ENCODE measurements around the gene SIGLEC15. TPM values are rescaled to one million over a fixed set of nuclear protein-coding genes. Genes with fewer than 3 reads are reported as not detected.
A peak's percentile ranks its signal among the peaks of the same experiment; 100 is the strongest.

SIGLEC15 gene
- total and polyA plus RNA-seq, 10 of the 15 experiments (the other 5 are each of a cell fraction or from before 2014, with no cell fraction given), result 0.09 to 0.45 TPM; not detected in 8

DNA sequence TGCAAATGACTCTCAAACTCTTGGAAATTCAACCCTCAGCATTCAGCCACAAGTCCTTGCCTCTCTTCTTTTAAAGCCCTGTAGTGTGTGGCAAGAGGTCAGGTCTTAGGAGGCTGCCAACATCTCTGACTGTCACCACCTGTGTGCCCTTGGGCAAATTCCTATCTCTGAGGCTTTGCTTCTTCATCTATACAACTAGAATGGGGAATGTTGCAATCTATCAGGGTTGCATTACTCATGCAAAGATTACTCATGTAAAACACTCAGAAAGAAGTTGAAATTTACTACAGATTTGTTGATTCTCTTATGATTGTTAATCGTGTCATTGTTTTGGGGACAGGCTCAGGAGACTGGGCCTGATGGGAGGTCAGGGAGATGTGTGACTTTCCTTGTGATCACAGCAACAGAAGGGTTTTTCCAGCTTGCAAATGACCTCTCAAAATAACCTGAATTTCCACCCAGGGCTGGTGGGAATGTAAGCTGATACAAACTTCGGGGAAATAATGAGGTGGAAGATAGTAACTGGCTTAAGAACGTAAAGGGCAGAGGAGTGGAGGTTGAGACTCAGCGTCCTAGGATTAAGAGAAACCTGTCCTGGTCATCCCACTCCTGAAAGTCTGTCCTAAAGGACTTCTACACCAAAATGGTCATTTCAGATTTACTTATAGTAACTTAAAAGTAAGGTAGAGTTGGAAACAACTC lies 32.1 kb upstream of the SIGLEC15 start:
- H3K4me1 ChIP-seq (ENCODE audit: control insufficient read depth, insufficient read depth, low read length), result peaks cover 7% of the 10 kb centered on the region
- in situ Hi-C loops (cut with MboI), result no loop called here
- no peaks in the 10 kb centered on the region for H3K27me3 ChIP-seq (replicated peaks in 1 of 2; ENCODE audit: control insufficient read depth in 2 of 2, insufficient read depth in 2 of 2, low read length in 1 of 2)
- H3K79me2 ChIP-seq (ENCODE audit: control insufficient read depth, insufficient read depth, low read length), result no peaks in the 10 kb centered on the region
- no peaks in the 10 kb centered on the region for H4K20me1 ChIP-seq (ENCODE audit: control insufficient read depth, insufficient read depth)
- intact Hi-C loops (cut with micrococcal nuclease; ENCODE audit: unreplicated experiment), result no loop called here
- no peaks in the 10 kb centered on the region for H3K36me3 ChIP-seq (ENCODE audit: control insufficient read depth in 2 of 2, insufficient read depth in 2 of 2, low read length in 1 of 2)
- CTCF ChIA-PET, result no interaction called here
- ATAC-seq (no peak), FAIRE-seq (peak; percentile 75), DNase-seq (ENCODE audit: low read depth, low spot score) (no peak)
- no peak overlapping the region for H3K4me3 ChIP-seq
- 0 out of 2 replicates have a peak overlapping the region, but pooled peaks have one; percentile 18 for H3K27ac ChIP-seq (ENCODE audit: control insufficient read depth, insufficient read depth)
- POLR2A ChIA-PET, result no interaction called here
- RAD21 ChIA-PET (ENCODE audit: unreplicated experiment), result no interaction called here
- no peaks in the 10 kb centered on the region for H3K9me3 ChIP-seq (replicated peaks; ENCODE audit: control insufficient read depth, insufficient read depth, low read length)
- no peak overlapping the region; the same call in 1 of the 2 replicates for H2AFZ ChIP-seq (ENCODE audit: control insufficient read depth, low read depth, low read length)
- WGBS (ENCODE audit: insufficient coverage, insufficient replicate concordance, low lambda C conversion rate, missing lambda C conversion rate), result 9% methylated on average over 4 of the region's 4 CpGs
- peak overlapping the region; percentile 33; the same call in 1 of the 2 replicates for H3K4me2 ChIP-seq (ENCODE audit: control insufficient read depth, insufficient read depth)
- SMC1A ChIA-PET (ENCODE audit: uncharacterized antibody, unreplicated experiment), result no interaction called here
- H3K9ac ChIP-seq (ENCODE audit: control insufficient read depth, insufficient read depth, low read length), result no peak overlapping the region
- no TSS peak for BruUV-seq (replicated peaks)
- TF ChIP-seq WRNIP1 (IDR thresholded peaks at IDR 0.05; ENCODE audit: borderline replicate concordance, low read depth, low read length) (no peak), ETV6 (conservative IDR thresholded peaks at IDR 0.05 in 1 of 2, IDR thresholded peaks at IDR 0.05 in 1 of 2; ENCODE audit: borderline replicate concordance in 1 of 2, low read depth in 1 of 2) (no peak), SRF (IDR thresholded peaks at IDR 0.05; ENCODE audit: low read depth in 2 of 2, low read length in 2 of 2) (no peak), SIN3A (IDR thresholded peaks at IDR 0.05; ENCODE audit: low read depth, low read length) (no peak), HDAC2 (IDR thresholded peaks at IDR 0.05) (no peak), CBFB (IDR thresholded peaks at IDR 0.05; ENCODE audit: low read depth) (no peak), ZNF687 (IDR thresholded peaks at IDR 0.05) (no peak), IKZF2 (IDR thresholded peaks at IDR 0.05) (no peak), EED (IDR thresholded peaks at IDR 0.05; ENCODE audit: low read depth) (no peak), POLR2AphosphoS2 (IDR thresholded peaks at IDR 0.05; ENCODE audit: low read depth, low read length) (no peak), FOXK2 (IDR thresholded peaks at IDR 0.05) (no peak)

Data from GM12878 (cell line).